ENCODE data around the gene RAB39A. TPM values are rescaled to one million over a fixed set of nuclear protein-coding genes. Genes with fewer than 3 reads are reported as not detected.

RAB39A gene, protein sequence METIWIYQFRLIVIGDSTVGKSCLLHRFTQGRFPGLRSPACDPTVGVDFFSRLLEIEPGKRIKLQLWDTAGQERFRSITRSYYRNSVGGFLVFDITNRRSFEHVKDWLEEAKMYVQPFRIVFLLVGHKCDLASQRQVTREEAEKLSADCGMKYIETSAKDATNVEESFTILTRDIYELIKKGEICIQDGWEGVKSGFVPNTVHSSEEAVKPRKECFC
- not detected in 2 replicates for total RNA-seq

DNA sequence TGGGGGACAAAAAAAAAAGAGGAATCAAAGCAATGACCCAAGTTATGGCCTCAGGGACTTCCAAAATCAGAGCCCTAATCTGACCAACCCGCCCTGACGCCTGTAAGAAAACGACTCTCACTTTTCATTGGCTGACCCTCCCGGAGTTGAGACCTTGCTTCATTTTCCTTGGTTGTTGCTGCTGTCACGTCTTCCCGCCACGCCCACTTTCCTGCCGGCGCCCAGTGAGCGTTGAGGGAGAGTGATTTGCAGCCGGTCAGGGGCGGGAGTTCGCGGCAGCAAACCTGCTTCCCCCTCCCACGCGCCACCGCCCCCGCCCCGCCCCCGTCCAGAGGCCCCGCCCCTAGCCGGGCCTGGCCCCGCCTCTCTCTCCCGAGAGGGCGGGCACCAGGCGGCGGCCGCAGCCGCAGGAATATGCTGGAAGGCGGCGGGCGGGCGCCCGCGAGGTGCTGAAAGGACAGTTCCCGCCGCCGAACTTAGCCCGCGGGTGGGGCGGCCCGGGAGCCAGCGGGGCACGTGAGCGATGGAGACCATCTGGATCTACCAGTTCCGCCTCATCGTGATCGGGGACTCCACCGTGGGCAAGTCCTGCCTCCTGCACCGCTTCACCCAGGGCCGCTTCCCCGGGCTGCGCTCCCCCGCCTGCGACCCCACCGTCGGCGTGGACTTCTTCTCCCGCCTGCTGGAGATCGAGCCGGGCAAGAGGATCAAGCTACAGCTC, at the start of gene RAB39A:
RAB39A (plus strand) TSS at position 403 of the 721 bp plus-strand sequence; CDS start at position 524, 121 bp downstream.

DNA sequence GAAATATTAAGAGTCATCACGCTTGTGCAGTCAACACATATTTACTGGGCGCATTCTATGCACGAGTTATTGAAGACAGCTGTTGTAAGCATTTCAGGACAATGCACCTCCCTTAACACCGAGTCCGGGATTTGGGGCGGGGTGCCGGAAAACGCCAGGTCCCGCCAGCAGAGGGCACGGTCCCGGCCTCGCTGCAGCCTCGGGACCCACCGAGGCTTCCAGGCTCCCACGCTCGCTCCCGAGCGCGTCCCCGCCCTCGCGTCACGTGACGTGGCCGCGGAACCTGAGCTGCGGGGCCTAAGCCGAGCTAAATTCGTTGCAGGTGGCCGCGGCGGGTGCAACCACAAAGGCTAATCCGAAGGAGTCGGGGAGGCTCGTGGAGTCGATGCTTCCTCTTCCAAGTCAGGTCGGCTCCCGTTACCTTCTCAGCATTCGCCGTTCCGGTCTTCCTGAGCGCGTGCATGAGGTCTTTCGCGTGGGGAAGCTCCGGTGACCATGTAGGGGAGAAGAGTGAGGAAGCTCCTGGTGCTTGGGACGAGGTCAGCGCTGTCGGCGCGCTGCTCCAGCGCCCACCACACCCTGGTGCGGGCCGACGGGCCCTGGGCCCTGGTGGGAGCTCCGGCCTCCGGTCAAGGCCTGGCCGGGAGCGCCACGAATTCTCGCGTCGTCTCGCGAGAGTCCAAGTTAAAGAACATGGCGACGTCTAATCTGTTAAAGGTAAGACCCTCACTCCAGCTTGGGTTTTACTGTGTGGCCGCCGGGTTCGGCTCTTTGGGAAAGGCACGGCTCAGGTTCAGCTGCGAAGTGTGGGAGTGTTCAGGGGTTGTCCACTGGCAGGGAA, 80.6 kb downstream of the RAB39A start, which contains the start of gene CUL5:
CUL5 (plus strand) TSS at position 243 of the 841 bp plus-strand sequence; CDS start at position 694, 451 bp downstream.

Other genes starting within 250 kb of the RAB39A start
- gene SLN, start 216.4 kb upstream of the RAB39A start, total RNA-seq = not detected in 2 replicates
- gene SLC35F2, start 69.7 kb upstream of the RAB39A start, total RNA-seq = 10.2 and 13.1 TPM in 2 replicates
- 22.6 and 28.5 TPM in 2 replicates for gene CUL5, start 80.5 kb downstream of the RAB39A start, total RNA-seq
- 145 and 173 TPM in 2 replicates for gene ACAT1, start 193.1 kb downstream of the RAB39A start, total RNA-seq